ENCODE results near the gene WDR83.
"Not testable (repeated sequence)": the region's sequence is repeated elsewhere in the genome, so short reads cannot be mapped to it uniquely, and the experiment has no call there.

The WDR83 gene

GRCh38 chr19:12666265-12667048 lies at the start of gene WDR83, which contains the start of gene MAN2B1:
Gene WDR83 (plus strand): TSS chr19:12666807. CDS start chr19:12669791, 2,984 bp downstream.
Gene MAN2B1 (minus strand): TSS chr19:12666742. CDS start chr19:12666701, 41 bp downstream.
- DNase-seq, result peak in 49 of 51 donors; percentile 20 to 82 (median 55)

GRCh38 chr19:12617646-12618045 lies 49.0 kb upstream of the WDR83 start:
- no peak for DNase-seq

- DNase-seq, result not testable (repeated sequence)
These were observed 45.2 kb upstream of the WDR83 start for GRCh38 chr19:12621253-12622024.

GRCh38 chr19:12623361-12624031 lies 43.1 kb upstream of the WDR83 start:
- DNase-seq, result no peak

- no peak for DNase-seq
These were observed 39.6 kb upstream of the WDR83 start for GRCh38 chr19:12626958-12627357.

GRCh38 chr19:12628040-12629022 lies 38.3 kb upstream of the WDR83 start:
- no peak for DNase-seq

- DNase-seq, result no peak
These were observed 37.4 kb upstream of the WDR83 start for GRCh38 chr19:12629215-12629614.

GRCh38 chr19:12636631-12637030 lies 30.0 kb upstream of the WDR83 start:
- no peak for DNase-seq

GRCh38 chr19:12638611-12639182 lies 27.9 kb upstream of the WDR83 start:
- DNase-seq, result no peak

GRCh38 chr19:12639901-12640613 lies 26.6 kb upstream of the WDR83 start:
- DNase-seq, result peak in 48 of 51 donors; percentile 3 to 82 (median 48)

- no peak for DNase-seq
These were observed 25.2 kb upstream of the WDR83 start for GRCh38 chr19:12641456-12641855.

- no peak for DNase-seq
These were observed 24.1 kb upstream of the WDR83 start for GRCh38 chr19:12642506-12642905.

GRCh38 chr19:12643716-12644115 lies 22.9 kb upstream of the WDR83 start:
- DNase-seq, result not testable (repeated sequence)

- no peak for DNase-seq
These were observed 20.1 kb upstream of the WDR83 start for GRCh38 chr19:12646551-12646950.

GRCh38 chr19:12647047-12647446 lies 19.6 kb upstream of the WDR83 start:
- peak in 1 of 51 donors; percentile 8 for DNase-seq

- peak in 17 of 51 donors; percentile 8 to 49 (median 28) for DNase-seq
These were observed 19.0 kb upstream of the WDR83 start for GRCh38 chr19:12647490-12648071.

- DNase-seq, result peak in 3 of 51 donors; percentile 12 to 28 (median 16)
These were observed 18.5 kb upstream of the WDR83 start for GRCh38 chr19:12648088-12648487.

GRCh38 chr19:12649941-12650340 lies 16.7 kb upstream of the WDR83 start:
- DNase-seq, result no peak

- no peak for DNase-seq
These were observed 14.4 kb upstream of the WDR83 start for GRCh38 chr19:12652219-12652618.
